Astrocyte (in vitro differentiated cells and primary cell): ENCODE measurements around the gene MLLT1. TPM values are rescaled to one million over a fixed set of nuclear protein-coding genes. Genes with fewer than 3 reads are reported as not detected.
"Not testable (repeated sequence)": the region's sequence is repeated elsewhere in the genome, so short reads cannot be mapped to it uniquely, and the experiment has no call there.

ENCODE experiments used
- DNase-seq: peaks from one replicate; pipeline ENCODE4 v3.0.0-alpha.2; 2010; ENCODE audit warnings: low read depth
- FAIRE-seq: peaks from 2 replicates; lab custom pipeline; 2011; peaks lifted over from hg19 to GRCh38; lab: Jason Lieb, UNC
- H2AFZ ChIP-seq: 2 replicates; pipeline ENCODE4 v1.6.0; 2012; ENCODE audit warnings: low read depth, low read length, inconsistent platforms
- H3K27ac ChIP-seq: 2 replicates; pipeline ENCODE4 v1.5.1; 2011; ENCODE audit warnings: low read depth, low read length, inconsistent platforms
- H3K27me3 ChIP-seq: 2 replicates; pipeline ENCODE4 v1.6.0; 2011; ENCODE audit warnings: low read length, inconsistent platforms; ENCODE audit not compliant: insufficient read depth
- H3K36me3 ChIP-seq: 2 replicates; pipeline ENCODE4 v1.5.1; 2011; ENCODE audit warnings: low read length, inconsistent platforms; ENCODE audit not compliant: insufficient read depth
- H3K4me1 ChIP-seq: 2 replicates; pipeline ENCODE4 v1.5.1; 2011; ENCODE audit warnings: low read length, inconsistent platforms; ENCODE audit not compliant: insufficient read depth
- H3K4me2 ChIP-seq: 2 replicates; pipeline ENCODE4 v1.6.0; 2012; ENCODE audit warnings: low read length, inconsistent platforms
- H3K4me3 ChIP-seq: 2 replicates; pipeline ENCODE4 v1.5.1; 2011; ENCODE audit warnings: low read depth, mild to moderate bottlenecking, low read length, inconsistent platforms; ENCODE audit not compliant: insufficient read depth
- H3K79me2 ChIP-seq: 2 replicates; pipeline ENCODE4 v1.6.0; 2012; ENCODE audit warnings: mild to moderate bottlenecking, low read length, inconsistent platforms; ENCODE audit not compliant: insufficient read depth
- H3K9ac ChIP-seq: 2 replicates; pipeline ENCODE4 v1.6.0; 2012; ENCODE audit warnings: mild to moderate bottlenecking, low read length, inconsistent platforms
- H3K9me3 ChIP-seq: 2 replicates; pipeline ENCODE4 v1.5.1; 2012; ENCODE audit warnings: low read depth, mild to moderate bottlenecking, low read length, inconsistent platforms; ENCODE audit not compliant: insufficient read depth
- H4K20me1 ChIP-seq: 2 replicates; pipeline ENCODE4 v1.6.0; 2012; ENCODE audit warnings: low read length, inconsistent platforms; ENCODE audit not compliant: insufficient read depth
- H3K27ac Mint-ChIP-seq: one replicate; pipeline ENCODE4 v1.8.0; 2021; ENCODE audit warnings: mild to moderate bottlenecking, mixed read lengths; ENCODE audit not compliant: unreplicated experiment
- H3K27me3 Mint-ChIP-seq: one replicate; pipeline ENCODE4 v1.8.0; 2021; ENCODE audit warnings: low read depth, mixed read lengths; ENCODE audit not compliant: unreplicated experiment
- H3K36me3 Mint-ChIP-seq: one replicate; pipeline ENCODE4 v1.8.0; 2021; ENCODE audit warnings: low read depth, mixed read lengths; ENCODE audit not compliant: unreplicated experiment
- H3K4me1 Mint-ChIP-seq: one replicate; pipeline ENCODE4 v1.8.0; 2021; ENCODE audit warnings: low read depth, mixed read lengths; ENCODE audit not compliant: unreplicated experiment
- H3K4me3 Mint-ChIP-seq: one replicate; pipeline ENCODE4 v1.8.0; 2021; ENCODE audit warnings: mild to moderate bottlenecking, moderate library complexity, mixed read lengths; ENCODE audit not compliant: unreplicated experiment
- H3K9me3 Mint-ChIP-seq: one replicate; pipeline ENCODE4 v1.8.0; 2021; ENCODE audit warnings: mild to moderate bottlenecking, mixed read lengths; ENCODE audit not compliant: unreplicated experiment
- CTCF ChIP-seq: IDR thresholded peaks from 2 replicates; pipeline ENCODE4 v1.5.1; 2011; ENCODE audit warnings: low read depth, mild to moderate bottlenecking, inconsistent platforms, low read length, moderate library complexity; ENCODE audit not compliant: insufficient read depth
- EZH2 ChIP-seq: IDR thresholded peaks from 2 replicates; pipeline ENCODE4 v1.6.1; 2012; ENCODE audit warnings: mild to moderate bottlenecking, low read length, inconsistent platforms; ENCODE audit not compliant: insufficient read depth
- total RNA-seq: library from RNA; stranded (reverse); gene quantifications from 2 replicates; pipeline ENCODE4 v1.2.1, GENCODE V29; 2021

The MLLT1 gene
- total RNA-seq, 1 donor from 2014 or later = 46.0 TPM

- Histone ChIP-seq H3K9ac (no peak overlapping the region), H3K4me3 (no peak overlapping the region), H3K4me2 (no peak overlapping the region), H3K36me3 (no peaks in the 10 kb centered on the region), H4K20me1 (no peaks in the 10 kb centered on the region), H3K27ac (no peak overlapping the region), H3K9me3 (no peaks in the 10 kb centered on the region), H3K27me3 (peaks cover 11% of the 10 kb centered on the region), H3K4me1 (no peaks in the 10 kb centered on the region), H3K79me2 (no peaks in the 10 kb centered on the region), H2AFZ (no peak overlapping the region)
- FAIRE-seq = no peak
- H3K4me1 Mint-ChIP-seq = no peaks in the 10 kb centered on the region
- no peak for TF ChIP-seq EZH2
- TF ChIP-seq CTCF = no peak
- H3K27me3 Mint-ChIP-seq = peaks cover 7% of the 10 kb centered on the region
- peak; percentile 18 for DNase-seq
- H3K9me3 Mint-ChIP-seq = peaks cover 3% of the 10 kb centered on the region
- H3K27ac Mint-ChIP-seq = no peak overlapping the region
- H3K4me3 Mint-ChIP-seq = no peak overlapping the region
- H3K36me3 Mint-ChIP-seq = no peaks in the 10 kb centered on the region
Measured at GRCh38 chr19:6318772-6319171, 39.0 kb upstream of the MLLT1 start.

GRCh38 chr19:6315646-6316045 is 35.9 kb upstream of the MLLT1 start:
- not testable (repeated sequence) for H4K20me1 ChIP-seq, H3K36me3 Mint-ChIP-seq, DNase-seq, H3K4me3 Mint-ChIP-seq, H3K9me3 ChIP-seq, H3K27ac ChIP-seq, H3K79me2 ChIP-seq, H3K27me3 ChIP-seq, H3K27ac Mint-ChIP-seq, H3K4me1 ChIP-seq, H3K36me3 ChIP-seq, H3K4me3 ChIP-seq, H3K9ac ChIP-seq, H2AFZ ChIP-seq, H3K4me1 Mint-ChIP-seq, H3K4me2 ChIP-seq, FAIRE-seq, H3K27me3 Mint-ChIP-seq
- peaks cover 13% of the 10 kb centered on the region for H3K9me3 Mint-ChIP-seq

DNA sequence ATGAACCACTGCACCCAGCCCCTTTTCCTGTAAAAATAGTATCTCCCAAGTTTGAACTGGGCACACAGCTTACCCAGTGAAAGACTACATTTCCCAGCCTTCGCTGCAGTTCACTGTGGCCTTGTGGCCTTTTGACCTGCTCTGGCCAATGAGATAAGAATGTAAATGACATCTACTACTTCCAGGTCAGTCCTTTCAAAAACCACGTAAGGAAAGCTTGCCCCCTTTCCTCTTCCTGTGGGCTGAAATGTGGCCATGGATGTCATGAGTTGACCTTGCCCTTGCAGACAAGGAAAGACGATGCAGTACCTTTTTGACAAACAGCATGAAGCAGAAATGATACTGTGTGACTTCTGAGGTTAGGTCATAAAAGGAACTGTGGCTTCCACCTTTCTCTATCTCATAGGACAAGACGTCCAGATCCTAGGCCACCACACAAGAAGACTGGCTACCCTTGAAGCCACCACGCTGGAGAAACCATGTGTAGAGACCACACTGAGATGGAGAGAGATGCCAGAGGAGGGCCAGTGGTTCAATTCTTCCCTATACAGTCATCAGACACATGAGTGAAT is 33.7 kb upstream of the MLLT1 start:
- no peak overlapping the region for H2AFZ ChIP-seq
- no peak overlapping the region for H3K9ac ChIP-seq
- H3K4me3 Mint-ChIP-seq = no peak overlapping the region
- H3K27me3 Mint-ChIP-seq = peaks cover 3% of the 10 kb centered on the region
- no peak overlapping the region for H3K27ac ChIP-seq
- no peak for TF ChIP-seq EZH2
- no peak for TF ChIP-seq CTCF
- H3K4me1 ChIP-seq = no peaks in the 10 kb centered on the region
- DNase-seq (no peak), FAIRE-seq (no peak)
- no peaks in the 10 kb centered on the region for H3K36me3 Mint-ChIP-seq
- no peaks in the 10 kb centered on the region for H3K27me3 ChIP-seq
- H3K27ac Mint-ChIP-seq = no peak overlapping the region
- H3K4me2 ChIP-seq = no peak overlapping the region
- H3K9me3 ChIP-seq = no peaks in the 10 kb centered on the region
- peaks cover 10% of the 10 kb centered on the region for H3K9me3 Mint-ChIP-seq
- no peak overlapping the region for H3K4me3 ChIP-seq
- no peaks in the 10 kb centered on the region for H3K79me2 ChIP-seq
- no peaks in the 10 kb centered on the region for H3K36me3 ChIP-seq
- H3K4me1 Mint-ChIP-seq = no peaks in the 10 kb centered on the region
- no peaks in the 10 kb centered on the region for H4K20me1 ChIP-seq
